Upper lobe of left lung (tissue), 6 donors: ENCODE measurements around the gene CAMK1D. TPM values are rescaled to one million over a fixed set of nuclear protein-coding genes. Genes with fewer than 3 reads are reported as not detected.

Experiments
- ATAC-seq, 2 donors: fragments of 200-7000 bp; cut with Tn5 transposase; one replicate each; pipeline ENCODE4 v1.9.1; 2022; ENCODE audit warnings: mild to moderate bottlenecking in 2 of 2, moderate library complexity in 2 of 2; ENCODE audit not compliant: low FRiP score in 2 of 2
- DNase-seq, 2 donors: peaks; one replicate each; pipeline ENCODE4 v3.0.0-alpha.2; 2019 to 2020
- H3K27ac ChIP-seq, 4 donors: fragments of 200-600 bp; sonication (generic); one replicate each; pipeline ENCODE4 v1.5.1; 2016 to 2019
- H3K27me3 ChIP-seq, 4 donors: fragments of 200-600 bp; sonication (generic); one replicate each; pipeline ENCODE4 v1.5.1; 2017 to 2019
- H3K36me3 ChIP-seq, 4 donors: fragments of 200-600 bp; sonication (generic); one replicate each; pipeline ENCODE4 v1.5.1; 2016 to 2019
- H3K4me1 ChIP-seq, 4 donors: fragments of 200-600 bp; sonication (generic); one replicate each; pipeline ENCODE4 v1.5.1; 2018 to 2019
- H3K4me3 ChIP-seq, 4 donors: fragments of 200-600 bp; sonication (generic); one replicate each; pipeline ENCODE4 v1.5.1; 2017 to 2019; ENCODE audit warnings: mild to moderate bottlenecking in 2 of 4, moderate library complexity in 1 of 4
- H3K9me3 ChIP-seq, 4 donors: fragments of 200-600 bp; sonication (generic); one replicate each; pipeline ENCODE4 v1.5.1; 2018 to 2019
- EP300 ChIP-seq, 4 donors: sonication (generic); formaldehyde crosslinking; IDR thresholded peaks; one replicate each; pipeline ENCODE4 v1.5.1; 2017; ENCODE audit warnings: antibody characterized with exemption in 4 of 4, control low read depth in 2 of 4
- POLR2A ChIP-seq, 4 donors: fragments of 450-650 bp; IDR thresholded peaks; one replicate each; pipeline ENCODE4 v1.5.1; 2016 to 2017; ENCODE audit warnings: antibody characterized with exemption in 4 of 4, mild to moderate bottlenecking in 2 of 4
- POLR2AphosphoS5 ChIP-seq, 2 donors: sonication (generic); formaldehyde crosslinking; IDR thresholded peaks; one replicate each; pipeline ENCODE4 v1.5.1; 2017; ENCODE audit warnings: antibody characterized with exemption in 2 of 2
- WGBS, 2 donors: methylation state at CpG; one replicate each; pipeline ENCODE4 v1.1.5; 2017 to 2018; 5-methylcytosine and 5-hydroxymethylcytosine counted together
- total RNA-seq, 6 donors: library from RNA; depleted of rRNA in 4 of 6; stranded (reverse); fragments of >200 nt in 4 of 6; gene quantifications; one replicate each; pipeline versions ENCODE4 v1.1.0 to v1.2.1, GENCODE V29; 2016 to 2021
- TF ChIP-seq, protein P1 (sequence below), 6 experiments: fragments of 450-650 bp in 4 of 6; fragments of 200-600 bp in 2 of 6; sonication (generic) in 2 of 6; IDR thresholded peaks; one replicate each; pipeline ENCODE4 v1.5.1; 2016 to 2019; ENCODE audit warnings: antibody characterized with exemption in 6 of 6
- donor health status: DM: no; HTN: no; CAD: no; lungs with moderate emphysema.
- donor health status: DM: no; HTN: yes; CAD: no; lungs with severe emphysema.

CAMK1D gene
- total RNA-seq, 6 donors from 2014 or later, result 6.2 to 29.2 (median 19.0) TPM

DNA sequence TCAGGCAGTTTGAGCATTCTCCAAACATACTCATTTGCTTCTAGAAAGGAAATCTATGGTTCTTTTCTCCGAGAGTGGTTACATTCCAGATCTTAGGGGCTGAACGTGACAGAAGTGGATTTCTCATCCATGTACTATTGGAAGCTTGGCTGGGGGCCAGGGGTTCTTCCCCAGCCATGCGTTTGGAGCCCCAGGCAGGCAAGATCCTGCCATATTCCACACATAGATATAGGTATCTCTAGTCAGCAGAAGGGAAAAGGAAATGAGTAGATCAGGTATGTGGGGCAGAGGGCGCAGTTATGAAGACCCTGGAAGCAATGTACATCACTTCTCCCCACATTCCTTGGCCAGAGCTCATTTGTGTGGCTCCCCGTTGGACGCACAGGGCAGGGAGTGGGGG lies 352.3 kb downstream of the CAMK1D start:
- Histone ChIP-seq H3K9me3 (no peaks in the 10 kb centered on the region), H3K27ac (no peak overlapping the region), H3K4me3 (no peak overlapping the region), H3K27me3 (no peaks in the 10 kb centered on the region), H3K4me1 (peaks cover 0 to 24% (median 12%) of the 10 kb centered on the region in 4 donors), H3K36me3 (no peaks in the 10 kb centered on the region)
- TF ChIP-seq POLR2AphosphoS5 (IDR thresholded peaks at IDR 0.05) (no peak), EP300 (IDR thresholded peaks at IDR 0.05) (no peak), POLR2A (IDR thresholded peaks at IDR 0.05) (no peak)
- TF ChIP-seq, protein P1, sequence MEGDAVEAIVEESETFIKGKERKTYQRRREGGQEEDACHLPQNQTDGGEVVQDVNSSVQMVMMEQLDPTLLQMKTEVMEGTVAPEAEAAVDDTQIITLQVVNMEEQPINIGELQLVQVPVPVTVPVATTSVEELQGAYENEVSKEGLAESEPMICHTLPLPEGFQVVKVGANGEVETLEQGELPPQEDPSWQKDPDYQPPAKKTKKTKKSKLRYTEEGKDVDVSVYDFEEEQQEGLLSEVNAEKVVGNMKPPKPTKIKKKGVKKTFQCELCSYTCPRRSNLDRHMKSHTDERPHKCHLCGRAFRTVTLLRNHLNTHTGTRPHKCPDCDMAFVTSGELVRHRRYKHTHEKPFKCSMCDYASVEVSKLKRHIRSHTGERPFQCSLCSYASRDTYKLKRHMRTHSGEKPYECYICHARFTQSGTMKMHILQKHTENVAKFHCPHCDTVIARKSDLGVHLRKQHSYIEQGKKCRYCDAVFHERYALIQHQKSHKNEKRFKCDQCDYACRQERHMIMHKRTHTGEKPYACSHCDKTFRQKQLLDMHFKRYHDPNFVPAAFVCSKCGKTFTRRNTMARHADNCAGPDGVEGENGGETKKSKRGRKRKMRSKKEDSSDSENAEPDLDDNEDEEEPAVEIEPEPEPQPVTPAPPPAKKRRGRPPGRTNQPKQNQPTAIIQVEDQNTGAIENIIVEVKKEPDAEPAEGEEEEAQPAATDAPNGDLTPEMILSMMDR (IDR thresholded peaks at IDR 0.05), result no peak
- DNase-seq (no peak), ATAC-seq (no peak)
- WGBS, 2 donors, result 58 to 59% methylated on average over 6 of the region's 6 CpGs

- ATAC-seq (peak in 1 of 2 donors; percentile 76), DNase-seq (peak in 1 of 2 donors; percentile 44)
- H3K36me3 ChIP-seq, result no peaks in the 10 kb centered on the region
- peaks cover 0 to 30% (median 18%) of the 10 kb centered on the region in 4 donors for H3K4me1 ChIP-seq
- H3K27me3 ChIP-seq, result no peaks in the 10 kb centered on the region
- H3K4me3 ChIP-seq, result no peak overlapping the region
- no peaks in the 10 kb centered on the region for H3K9me3 ChIP-seq
- TF ChIP-seq, protein P1 (IDR thresholded peaks at IDR 0.05), result no peak
- peak in 1 of 4 donors; percentile 78 for TF ChIP-seq EP300 (IDR thresholded peaks at IDR 0.05)
- TF ChIP-seq POLR2AphosphoS5 (IDR thresholded peaks at IDR 0.05), result no peak
- no peak for TF ChIP-seq POLR2A (IDR thresholded peaks at IDR 0.05)
- H3K27ac ChIP-seq, result no peak overlapping the region
- 55 to 72% methylated on average over 9 of the region's 9 CpGs for WGBS, 2 donors
These were observed 352.9 kb downstream of the CAMK1D start for GRCh38 chr10:12702215-12702770.

DNA sequence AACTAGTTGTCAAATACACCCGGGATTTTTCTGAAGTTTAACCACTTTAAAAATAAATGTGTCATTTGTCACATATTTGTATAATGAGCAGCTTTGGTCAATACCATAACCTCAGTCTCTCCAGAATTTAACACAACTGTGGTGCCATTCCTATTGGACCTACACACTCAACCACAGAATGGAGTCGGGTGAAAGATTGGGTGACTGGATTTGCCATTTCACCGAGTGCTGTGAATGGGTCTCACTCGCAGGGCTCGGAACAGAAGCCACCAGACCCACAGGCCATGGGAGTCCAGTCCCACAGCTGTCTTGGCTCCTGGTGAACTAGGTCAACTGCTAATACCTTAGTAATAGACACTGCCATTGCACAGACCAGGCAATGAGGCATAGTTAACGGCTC lies 353.8 kb downstream of the CAMK1D start:
- TF ChIP-seq EP300 (IDR thresholded peaks at IDR 0.05) (no peak), POLR2AphosphoS5 (IDR thresholded peaks at IDR 0.05) (no peak), POLR2A (IDR thresholded peaks at IDR 0.05) (no peak)
- TF ChIP-seq, protein P1 (IDR thresholded peaks at IDR 0.05), result no peak
- H3K9me3 ChIP-seq, result no peaks in the 10 kb centered on the region
- H3K4me1 ChIP-seq, result peaks cover 8 to 39% (median 25%) of the 10 kb centered on the region in 4 donors
- H3K36me3 ChIP-seq, result no peaks in the 10 kb centered on the region
- H3K4me3 ChIP-seq, result no peak overlapping the region
- ATAC-seq (no peak), DNase-seq (no peak)
- 87 to 89% methylated on average over 5 to 6 of the region's 6 CpGs for WGBS, 2 donors
- H3K27me3 ChIP-seq, result no peaks in the 10 kb centered on the region
- no peak overlapping the region for H3K27ac ChIP-seq

GRCh38 chr10:12703813-12704212 lies 354.5 kb downstream of the CAMK1D start:
- Histone ChIP-seq H3K36me3 (no peaks in the 10 kb centered on the region), H3K4me3 (no peak overlapping the region), H3K27me3 (no peaks in the 10 kb centered on the region), H3K9me3 (no peaks in the 10 kb centered on the region), H3K4me1 (peaks cover 12 to 41% (median 28%) of the 10 kb centered on the region in 4 donors), H3K27ac (no peak overlapping the region)
- ATAC-seq (peak in 1 of 2 donors; percentile 52), DNase-seq (no peak)
- WGBS, 2 donors, result 61 to 67% methylated on average over 6 of the region's 6 CpGs
- no peak for TF ChIP-seq EP300 (IDR thresholded peaks at IDR 0.05)
- TF ChIP-seq POLR2A (IDR thresholded peaks at IDR 0.05), result no peak
- no peak for TF ChIP-seq POLR2AphosphoS5 (IDR thresholded peaks at IDR 0.05)
- TF ChIP-seq, protein P1 (IDR thresholded peaks at IDR 0.05), result no peak

DNA sequence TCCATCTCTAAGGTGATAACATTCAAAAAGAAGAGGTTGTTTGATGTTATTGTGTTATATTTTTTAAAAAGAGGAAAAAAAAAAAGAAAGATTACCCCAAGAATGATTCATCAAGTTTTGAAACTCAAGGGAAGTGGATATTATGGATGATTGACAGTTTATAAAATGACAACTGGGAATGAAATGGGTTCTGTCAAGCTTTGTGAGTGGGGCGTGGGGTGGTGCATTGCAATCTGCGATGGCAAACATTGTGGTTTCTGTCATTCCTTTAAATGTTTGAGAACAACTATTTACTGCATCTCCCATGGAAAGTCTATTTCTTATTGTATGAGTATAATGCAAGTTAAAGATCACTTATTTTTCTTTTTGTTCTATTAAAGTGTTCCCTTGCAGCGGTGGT lies 355.1 kb downstream of the CAMK1D start:
- Histone ChIP-seq H3K27ac (no peak overlapping the region), H3K27me3 (no peaks in the 10 kb centered on the region), H3K36me3 (no peaks in the 10 kb centered on the region), H3K4me1 (peaks cover 12 to 41% (median 28%) of the 10 kb centered on the region in 4 donors), H3K9me3 (no peaks in the 10 kb centered on the region), H3K4me3 (no peak overlapping the region)
- 85 to 86% methylated on average over 3 of the region's 3 CpGs for WGBS, 2 donors
- TF ChIP-seq EP300 (IDR thresholded peaks at IDR 0.05) (no peak), POLR2AphosphoS5 (IDR thresholded peaks at IDR 0.05) (no peak), POLR2A (IDR thresholded peaks at IDR 0.05) (no peak)
- TF ChIP-seq, protein P1 (IDR thresholded peaks at IDR 0.05), result no peak
- ATAC-seq, result no peak
- no peak for DNase-seq
